Measurements from ENCODE around the gene FBXL19.
A peak's percentile ranks its signal among the peaks of the same experiment; 100 is the strongest.

FBXL19 gene

DNA sequence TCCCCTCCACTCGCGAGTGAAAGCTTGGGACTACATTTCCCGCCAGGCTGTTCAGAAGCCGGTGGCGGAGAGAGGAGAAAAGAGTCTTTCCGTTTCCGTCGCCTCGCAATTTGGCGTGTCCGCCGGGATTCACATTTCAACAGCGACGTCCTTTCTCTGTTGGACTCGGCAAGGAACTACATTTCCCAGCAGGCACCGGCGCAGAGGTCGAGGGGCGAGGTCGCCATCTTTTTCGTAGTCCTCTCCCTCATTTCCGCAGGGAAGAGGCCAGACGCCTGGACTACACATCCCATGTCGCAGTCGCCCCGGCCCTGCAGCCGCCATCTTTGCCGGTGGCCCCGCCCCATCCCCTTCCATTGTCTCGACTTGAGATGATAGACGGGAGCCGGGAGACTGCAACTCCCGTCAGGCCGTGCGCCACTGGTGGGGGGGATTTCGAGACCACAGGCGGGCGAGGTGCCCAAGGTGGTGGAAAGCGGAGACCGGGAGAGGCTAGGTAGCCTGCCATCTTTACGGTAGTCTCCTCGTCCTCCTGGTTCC lies 882 bp upstream of the FBXL19 start:
- no peak for TF ChIP-seq CTCF (IDR thresholded peaks at IDR 0.05; ENCODE audit: insufficient read depth, low read length)
- peak; percentile 0; the same call in 1 of the 2 replicates for TF ChIP-seq POLR2AphosphoS5 (IDR thresholded peaks at IDR 0.05; ENCODE audit: low read depth)
- TF ChIP-seq SPI1 (IDR thresholded peaks at IDR 0.05; ENCODE audit: borderline replicate concordance, low read depth), result peak; percentile 23; the same call in 1 of the 2 replicates
- TF ChIP-seq GABPA (IDR thresholded peaks at IDR 0.05; ENCODE audit: low read depth), result peak; percentile 97
- H3K27ac ChIP-seq (replicated peaks), result peak overlapping the region; percentile 92
- peak; percentile 99 to 100 for DNase-seq (ENCODE audit: low read depth in 1 of 2, low spot score in 1 of 2)
- peak overlapping the region; percentile 73 for H3K4me3 ChIP-seq (replicated peaks; ENCODE audit: insufficient read depth, low read length)
- H3K27me3 ChIP-seq (ENCODE audit: insufficient read depth, poor library complexity, severe bottlenecking), result no peaks in the 10 kb centered on the region

DNA sequence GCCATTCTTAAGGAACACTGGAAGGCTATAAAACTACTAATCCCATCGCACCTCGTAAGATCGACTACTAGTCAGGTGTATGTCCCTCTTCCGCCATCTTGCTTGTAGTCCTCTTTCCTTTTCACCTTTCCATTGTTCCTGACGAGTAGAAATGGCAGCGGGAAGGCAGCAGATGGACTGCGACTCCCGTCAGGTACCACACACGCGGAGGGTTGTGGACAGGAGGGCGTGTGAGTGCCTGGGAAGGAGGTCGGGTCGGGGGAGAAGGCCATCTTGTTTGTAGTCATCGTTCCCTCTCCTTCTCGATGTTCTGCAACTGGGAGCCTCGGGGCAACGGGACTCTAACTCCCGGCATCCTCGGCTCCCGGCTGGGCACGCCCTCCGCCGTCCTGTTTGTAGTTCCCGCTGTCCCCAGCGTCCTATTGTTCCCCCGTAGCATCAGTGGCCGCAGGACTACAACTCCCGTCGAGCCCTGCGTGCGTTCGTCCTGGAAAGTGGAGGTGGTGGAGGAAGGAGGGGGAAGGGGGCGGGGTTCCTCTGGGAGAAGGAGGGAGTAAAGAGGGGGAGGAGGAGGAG lies 324 bp upstream of the FBXL19 start:
- Histone ChIP-seq H3K27ac (replicated peaks) (peak overlapping the region; percentile 92), H3K27me3 (ENCODE audit: insufficient read depth, poor library complexity, severe bottlenecking) (no peaks in the 10 kb centered on the region), H3K4me3 (replicated peaks; ENCODE audit: insufficient read depth, low read length) (peak overlapping the region; percentile 73)
- no peak for TF ChIP-seq REST (IDR thresholded peaks at IDR 0.05; ENCODE audit: insufficient replicate concordance, low read depth)
- TF ChIP-seq CTCF (IDR thresholded peaks at IDR 0.05; ENCODE audit: insufficient read depth, low read length), result no peak
- TF ChIP-seq GABPA (IDR thresholded peaks at IDR 0.05; ENCODE audit: low read depth), result peak; percentile 48; the same call in 1 of the 2 replicates
- peak; percentile 82; the same call in 1 of the 2 replicates for TF ChIP-seq POLR2AphosphoS5 (IDR thresholded peaks at IDR 0.05; ENCODE audit: low read depth)
- TF ChIP-seq SPI1 (IDR thresholded peaks at IDR 0.05; ENCODE audit: borderline replicate concordance, low read depth), result no peak
- DNase-seq (ENCODE audit: low read depth in 1 of 2, low spot score in 1 of 2), result peak; percentile 100

- no peak for DNase-seq (ENCODE audit: low read depth in 1 of 2, low spot score in 1 of 2)
- H3K27ac ChIP-seq (replicated peaks), result no peak overlapping the region; the same call in 1 of the 2 replicates
- H3K27me3 ChIP-seq (ENCODE audit: insufficient read depth, poor library complexity, severe bottlenecking), result no peaks in the 10 kb centered on the region
- no peak for TF ChIP-seq POLR2AphosphoS5 (IDR thresholded peaks at IDR 0.05; ENCODE audit: low read depth)
- no peak for TF ChIP-seq REST (IDR thresholded peaks at IDR 0.05; ENCODE audit: insufficient replicate concordance, low read depth)
- no peak for TF ChIP-seq SPI1 (IDR thresholded peaks at IDR 0.05; ENCODE audit: borderline replicate concordance, low read depth)
- no peak for TF ChIP-seq GABPA (IDR thresholded peaks at IDR 0.05; ENCODE audit: low read depth)
- no peak for TF ChIP-seq CTCF (IDR thresholded peaks at IDR 0.05; ENCODE audit: insufficient read depth, low read length)
- H3K4me3 ChIP-seq (replicated peaks; ENCODE audit: insufficient read depth, low read length), result peak overlapping the region; percentile 73
These were observed 922 bp downstream of the FBXL19 start for GRCh38 chr16:30924076-30924912.
